Spleen (tissue), 7 donors: ENCODE results near the gene HOXC11.

Experiments
- POLR2A ChIP-seq, 3 donors: fragments of 450-650 bp; IDR thresholded peaks; one replicate each; pipeline ENCODE4 v1.5.1; 2017; ENCODE audit warnings: antibody characterized with exemption in 3 of 3, mild to moderate bottlenecking in 1 of 3
- POLR2AphosphoS5 ChIP-seq, 3 donors: sonication (generic); formaldehyde crosslinking; IDR thresholded peaks; one replicate each; pipeline ENCODE4 v1.5.1; 2017; ENCODE audit warnings: antibody characterized with exemption in 3 of 3
- TF ChIP-seq, protein P1 (sequence below), 11 experiments: fragments of 200-600 bp in 7 of 11; fragments of 450-650 bp in 4 of 11; sonication (generic) in 4 of 11; IDR thresholded peaks in 8 of 11; conservative IDR thresholded peaks in 3 of 11; 1 replicate in 7 of 11; 2 replicates in 4 of 11; pipeline versions ENCODE4 v1.4.0 to v1.8.0; 2016 to 2021; ENCODE audit warnings: antibody characterized with exemption in 11 of 11, inconsistent platforms in 4 of 11, mild to moderate bottlenecking in 1 of 11
- donor health status: DM: no; HTN: no; CAD: no; lungs with moderate emphysema.
- donor health status: DM: no; HTN: no; CAD: no.
- donor health status: DM: no; HTN: no; CAD: no.

DNA sequence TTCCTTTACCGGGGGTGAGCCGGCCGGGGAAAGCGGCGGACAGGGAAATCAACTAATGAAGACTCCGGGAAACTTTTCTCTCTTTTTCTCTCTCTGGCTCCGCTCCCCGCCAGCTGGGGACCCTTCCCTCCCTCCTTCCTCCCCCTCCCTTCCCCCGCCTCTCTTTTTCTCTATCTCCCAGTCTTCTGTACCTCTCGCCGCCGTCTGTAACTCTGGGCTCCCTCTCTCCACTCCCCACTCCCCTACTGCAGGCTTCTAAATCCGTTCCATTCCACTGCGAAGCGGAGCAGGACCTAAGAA lies 6.9 kb upstream of the HOXC11 start:
- TF ChIP-seq POLR2A (IDR thresholded peaks at IDR 0.05) (no peak), POLR2AphosphoS5 (IDR thresholded peaks at IDR 0.05) (no peak)
- TF ChIP-seq, protein P1, sequence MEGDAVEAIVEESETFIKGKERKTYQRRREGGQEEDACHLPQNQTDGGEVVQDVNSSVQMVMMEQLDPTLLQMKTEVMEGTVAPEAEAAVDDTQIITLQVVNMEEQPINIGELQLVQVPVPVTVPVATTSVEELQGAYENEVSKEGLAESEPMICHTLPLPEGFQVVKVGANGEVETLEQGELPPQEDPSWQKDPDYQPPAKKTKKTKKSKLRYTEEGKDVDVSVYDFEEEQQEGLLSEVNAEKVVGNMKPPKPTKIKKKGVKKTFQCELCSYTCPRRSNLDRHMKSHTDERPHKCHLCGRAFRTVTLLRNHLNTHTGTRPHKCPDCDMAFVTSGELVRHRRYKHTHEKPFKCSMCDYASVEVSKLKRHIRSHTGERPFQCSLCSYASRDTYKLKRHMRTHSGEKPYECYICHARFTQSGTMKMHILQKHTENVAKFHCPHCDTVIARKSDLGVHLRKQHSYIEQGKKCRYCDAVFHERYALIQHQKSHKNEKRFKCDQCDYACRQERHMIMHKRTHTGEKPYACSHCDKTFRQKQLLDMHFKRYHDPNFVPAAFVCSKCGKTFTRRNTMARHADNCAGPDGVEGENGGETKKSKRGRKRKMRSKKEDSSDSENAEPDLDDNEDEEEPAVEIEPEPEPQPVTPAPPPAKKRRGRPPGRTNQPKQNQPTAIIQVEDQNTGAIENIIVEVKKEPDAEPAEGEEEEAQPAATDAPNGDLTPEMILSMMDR (IDR thresholded peaks at IDR 0.05 in 8 of 11, conservative IDR thresholded peaks at IDR 0.05 in 3 of 11): no peak
